ENCODE results near the gene PARP4.
A peak's percentile ranks its signal among the peaks of the same experiment; 100 is the strongest.
"Not testable (repeated sequence)": the region's sequence is repeated elsewhere in the genome, so short reads cannot be mapped to it uniquely, and the experiment has no call there.

Gene PARP4

DNA sequence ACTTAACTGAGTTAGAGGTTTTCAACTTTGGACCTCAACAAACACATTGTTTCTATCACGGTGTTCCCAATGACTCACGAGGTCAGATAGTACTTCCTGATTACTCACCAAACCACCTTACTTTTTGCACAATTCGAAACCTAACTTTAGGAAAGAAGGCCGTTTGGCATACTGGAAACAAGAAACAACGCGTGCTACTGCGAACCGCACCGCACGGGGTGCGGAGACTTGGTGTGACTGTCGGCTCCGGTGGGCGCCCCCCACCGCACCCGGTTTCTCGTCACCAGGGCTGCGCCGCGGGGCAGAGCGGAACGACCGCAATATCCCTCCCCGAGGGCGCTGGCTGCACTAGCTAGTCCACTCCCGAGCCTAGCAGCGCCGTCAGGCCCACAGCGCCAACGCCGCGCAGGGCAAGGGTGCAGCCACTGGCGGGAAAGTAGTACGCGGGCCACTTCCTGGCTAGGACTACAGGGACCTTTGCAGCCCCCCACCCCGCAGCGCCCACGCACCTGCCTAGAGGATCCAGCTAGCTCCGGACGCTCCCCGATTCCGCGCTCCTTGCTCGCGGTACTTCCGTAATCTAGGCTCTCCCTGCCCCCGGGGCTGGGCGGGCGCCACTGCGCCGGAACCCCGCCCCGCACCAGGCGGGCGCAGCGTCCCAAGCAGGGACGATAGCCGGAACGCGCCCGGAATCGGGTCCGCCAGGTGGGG, at the start of gene PARP4:
Gene PARP4 (minus strand): TSS at position 582 of the 711 bp plus-strand sequence. CDS start 9,002 bp downstream, outside the sequence.
- Histone ChIP-seq H3K27me3 (no peaks in the 10 kb centered on the region), H3K27ac (peak within 1 kb of the TSS; percentile 85), H3K4me1 (peaks cover 18% of the 10 kb centered on the region), H3K36me3 (peaks cover 17% of the 10 kb centered on the region), H3K4me3 (peak within 1 kb of the TSS; percentile 88), H3K9me3 (peaks cover 3% of the 10 kb centered on the region), H3K4me2 (peak within 1 kb of the TSS; percentile 88), H3K9ac (peak within 1 kb of the TSS; percentile 85), H4K20me1 (peaks cover 38% of the 10 kb centered on the region)
- TF ChIP-seq Cebpa-rat (IDR thresholded peaks at IDR 0.05), result no peak

GRCh38 chr13:24560579-24561187, 48.1 kb upstream of the PARP4 start:
- H3K4me1 ChIP-seq, result not testable (repeated sequence)

DNA sequence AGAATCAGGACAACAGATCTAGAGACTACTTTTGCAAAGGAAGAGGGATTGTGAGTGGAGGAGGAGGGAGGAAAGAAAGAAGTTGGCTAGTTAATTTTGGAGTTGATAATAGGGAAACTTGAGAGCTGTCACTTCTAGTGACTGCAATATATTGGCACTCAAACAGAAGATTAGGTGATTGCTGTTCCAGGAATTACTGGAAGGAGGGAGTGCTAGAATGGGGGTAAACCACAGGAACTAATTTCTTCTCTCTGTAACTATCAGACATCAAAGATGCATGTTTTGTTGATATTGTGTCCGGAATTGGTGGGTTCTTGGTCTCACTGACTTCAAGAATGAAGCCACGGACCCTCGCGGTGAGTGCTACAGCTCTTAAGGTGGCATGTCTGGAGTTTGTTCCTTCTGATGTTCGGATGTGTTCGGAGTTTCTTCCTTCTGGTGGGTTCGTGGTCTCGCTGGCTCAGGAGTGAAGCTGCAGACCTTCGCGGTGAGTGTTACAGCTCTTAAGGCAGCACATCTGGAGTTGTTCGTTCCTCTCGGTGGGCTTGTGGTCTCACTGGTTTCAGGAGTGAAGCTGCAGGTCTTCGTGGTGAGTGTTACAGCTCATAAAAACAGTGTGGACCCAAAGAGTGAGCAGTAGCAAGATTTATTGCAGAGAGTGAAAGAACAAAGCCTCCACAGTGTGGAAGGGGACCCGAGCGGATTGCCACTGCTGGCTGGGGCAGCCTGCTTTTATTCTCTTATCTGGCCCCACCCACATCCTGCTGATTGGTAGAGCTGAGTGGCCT, 47.0 kb upstream of the PARP4 start:
- not testable (repeated sequence) for H3K9ac ChIP-seq

More at GRCh38 chr13:24560579-24561187, 48.1 kb upstream of the PARP4 start:
- not testable (repeated sequence) for H3K9ac ChIP-seq, H3K4me3 ChIP-seq, H3K27ac ChIP-seq, H3K27me3 ChIP-seq, H4K20me1 ChIP-seq, H3K4me2 ChIP-seq, H3K36me3 ChIP-seq
- peaks cover 12% of the 10 kb centered on the region; the same call in 1 of the 2 replicates for H3K9me3 ChIP-seq

GRCh38 chr13:24557081-24557480, 44.5 kb upstream of the PARP4 start:
- Histone ChIP-seq H3K9ac (no peak overlapping the region), H3K27ac (no peak overlapping the region), H3K4me3 (no peak overlapping the region), H3K9me3 (peaks cover 27% of the 10 kb centered on the region; the same call in 1 of the 2 replicates), H3K36me3 (no peaks in the 10 kb centered on the region), H3K4me1 (no peaks in the 10 kb centered on the region), H4K20me1 (no peaks in the 10 kb centered on the region), H3K27me3 (no peaks in the 10 kb centered on the region), H3K4me2 (no peak overlapping the region)
- TF ChIP-seq Cebpa-rat (IDR thresholded peaks at IDR 0.05), result no peak

More for the DNA sequence above, 47.0 kb upstream of the PARP4 start:
- not testable (repeated sequence) for H3K4me2 ChIP-seq, H3K4me1 ChIP-seq, H4K20me1 ChIP-seq, H3K4me3 ChIP-seq, H3K27me3 ChIP-seq, H3K27ac ChIP-seq, H3K36me3 ChIP-seq
- peaks cover 17% of the 10 kb centered on the region; the same call in 1 of the 2 replicates for H3K9me3 ChIP-seq

- H3K9me3 ChIP-seq, result peaks cover 15% of the 10 kb centered on the region; the same call in 1 of the 2 replicates
- not testable (repeated sequence) for H3K4me3 ChIP-seq
These were observed 41.3 kb upstream of the PARP4 start for GRCh38 chr13:24553892-24554291.

GRCh38 chr13:24541476-24542352, 29.1 kb upstream of the PARP4 start:
- not testable (repeated sequence) for H3K27ac ChIP-seq, H3K36me3 ChIP-seq, H3K4me1 ChIP-seq, H3K9me3 ChIP-seq, H4K20me1 ChIP-seq
- H3K27me3 ChIP-seq, result peaks cover 35% of the 10 kb centered on the region
- peak overlapping the region; percentile 80 for H3K4me2 ChIP-seq
- H3K9ac ChIP-seq, result 0 out of 2 replicates have a peak overlapping the region, but pooled peaks have one; percentile 6
- peak overlapping the region; percentile 63 for H3K4me3 ChIP-seq

More at GRCh38 chr13:24553892-24554291, 41.3 kb upstream of the PARP4 start:
- not testable (repeated sequence) for H3K27ac ChIP-seq, H3K27me3 ChIP-seq, H3K9ac ChIP-seq, H3K4me1 ChIP-seq, H3K36me3 ChIP-seq, H3K4me2 ChIP-seq, H4K20me1 ChIP-seq

DNA sequence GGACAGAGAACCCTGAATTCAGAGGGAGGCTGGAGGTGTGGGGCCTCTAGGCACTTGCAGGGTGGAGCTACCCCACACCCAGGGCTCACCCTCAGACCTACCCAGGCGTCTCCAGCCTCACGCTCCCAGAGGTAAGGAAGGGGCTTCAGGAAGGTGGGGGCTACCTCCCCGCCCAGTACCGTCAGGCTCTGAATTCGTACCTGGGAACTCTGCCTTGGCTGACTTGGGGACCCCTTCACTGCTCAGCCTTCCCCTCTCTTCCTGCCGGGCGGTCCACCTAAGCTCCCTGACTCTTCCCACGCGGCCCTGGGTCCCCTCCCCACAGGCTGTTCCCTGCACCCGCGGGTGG, 28.5 kb upstream of the PARP4 start:
- no peak for TF ChIP-seq Cebpa-rat (IDR thresholded peaks at IDR 0.05)
- Histone ChIP-seq H3K9me3 (no peaks in the 10 kb centered on the region), H3K4me3 (peak overlapping the region; percentile 63), H3K27ac (no peak overlapping the region), H3K9ac (no peak overlapping the region), H4K20me1 (no peaks in the 10 kb centered on the region; the same call in 1 of the 2 replicates), H3K27me3 (peaks cover 35% of the 10 kb centered on the region), H3K4me1 (0 out of 2 replicates have a peak, but pooled peaks cover 8% of the 10 kb centered on the region), H3K36me3 (no peaks in the 10 kb centered on the region), H3K4me2 (peak overlapping the region; percentile 80)

- Histone ChIP-seq H3K4me2 (no peak overlapping the region), H3K9ac (no peak overlapping the region), H3K4me3 (no peak overlapping the region)
These were observed 27.9 kb upstream of the PARP4 start for GRCh38 chr13:24540236-24541126.

More at GRCh38 chr13:24540236-24541126, 27.9 kb upstream of the PARP4 start:
- Histone ChIP-seq H3K36me3 (no peaks in the 10 kb centered on the region), H4K20me1 (no peaks in the 10 kb centered on the region; the same call in 1 of the 2 replicates), H3K27me3 (peaks cover 35% of the 10 kb centered on the region), H3K4me1 (0 out of 2 replicates have a peak, but pooled peaks cover 8% of the 10 kb centered on the region), H3K27ac (no peak overlapping the region), H3K9me3 (no peaks in the 10 kb centered on the region)
- TF ChIP-seq Cebpa-rat (IDR thresholded peaks at IDR 0.05), result no peak
